AG04450 (cell line): ENCODE results near the gene STPG4. TPM values are rescaled to one million over a fixed set of nuclear protein-coding genes. Genes with fewer than 3 reads are reported as not detected.

Experiments
- CTCF ChIA-PET: fragments of 300-600, 350-600 bp; formaldehyde crosslinking; extraction: SDS; loops from one replicate; lab custom pipeline; 2022; ENCODE audit warnings: antibody characterized with exemption, inconsistent platforms; lab: Charles Lee
- POLR2A ChIA-PET: fragments of 350-600 bp; formaldehyde crosslinking; extraction: SDS; loops from one replicate; lab custom pipeline; 2021; ENCODE audit warnings: antibody characterized with exemption, inconsistent platforms; lab: Yijun Ruan, JAX
- DNase-seq: peaks from one replicate; pipeline ENCODE4 v3.0.0-alpha.2; 2011; ENCODE audit warnings: low read depth, low spot score
- H3K27ac ChIP-seq: one replicate; pipeline ENCODE4 v1.5.1; 2012; ENCODE audit warnings: low read depth, low read length, control low read depth
- H3K27me3 ChIP-seq: one replicate; pipeline ENCODE4 v1.6.0; 2012; ENCODE audit warnings: low read length; ENCODE audit not compliant: control insufficient read depth, insufficient read depth
- H3K4me3 ChIP-seq: 2 replicates; pipeline ENCODE4 v1.5.1; 2011; ENCODE audit warnings: mild to moderate bottlenecking, low read depth, low read length, control low read depth
- H3K9me3 ChIP-seq: 2 replicates; pipeline ENCODE4 v1.5.1; 2012; ENCODE audit warnings: low read length; ENCODE audit not compliant: control insufficient read depth, insufficient read depth
- polyA plus RNA-seq: library from polyadenylated mRNA; depleted of rRNA; stranded (reverse); fragments of >200 nt; gene quantifications from 2 replicates; pipeline ENCODE4 v1.2.3, GENCODE V29; 2011
- TF ChIP-seq, protein P1 (sequence below): IDR thresholded peaks from 2 replicates; pipeline ENCODE4 v1.5.1; 2011; ENCODE audit warnings: low read depth, low read length, control low read depth, inconsistent platforms

STPG4 gene
- polyA plus RNA-seq, 1 experiment: 0.14 TPM

- H3K27ac ChIP-seq: no peak overlapping the region
- POLR2A ChIA-PET: no interaction called here
- no peak for DNase-seq
Measured at GRCh38 chr2:47062681-47063537, 92.2 kb downstream of the STPG4 start.

DNA sequence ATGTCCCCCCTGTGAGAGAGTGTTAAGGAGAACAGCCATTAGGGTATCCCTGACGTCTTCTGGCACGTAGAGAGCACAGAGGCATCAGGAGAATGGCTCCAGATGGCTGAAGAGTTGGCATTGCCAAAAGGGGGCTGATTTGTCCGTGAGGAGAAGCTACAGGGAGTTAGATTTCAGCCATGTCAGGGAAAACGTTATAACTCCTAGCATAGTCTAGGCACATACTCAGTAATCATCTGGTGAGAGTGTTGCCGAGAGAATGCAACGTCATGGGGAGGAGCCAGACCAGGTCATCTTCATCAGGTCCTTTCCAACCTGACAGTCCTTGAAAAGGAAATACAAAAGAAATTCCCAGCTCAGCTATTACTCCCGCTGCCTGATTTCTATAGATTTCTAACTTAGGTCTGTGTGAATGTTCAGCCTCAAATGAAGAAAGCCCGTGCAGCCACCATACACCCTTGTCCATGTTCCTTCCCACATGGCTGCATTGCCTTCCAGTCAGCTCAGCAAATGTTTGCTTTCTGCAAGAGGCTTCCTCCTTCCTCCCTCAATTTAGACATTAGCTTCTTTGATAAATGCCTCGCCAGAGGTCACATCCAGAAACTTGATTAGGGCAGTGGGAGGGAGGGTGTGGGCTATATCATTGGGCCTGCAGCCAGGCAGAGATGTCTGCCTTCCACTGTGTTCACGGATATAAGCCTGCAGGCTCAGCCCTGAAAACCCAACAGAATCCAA is 93.0 kb downstream of the STPG4 start:
- Histone ChIP-seq H3K27ac (peak overlapping the region; percentile 23), H3K4me3 (no peak overlapping the region), H3K9me3 (no peaks in the 10 kb centered on the region), H3K27me3 (no peaks in the 10 kb centered on the region)
- ChIA-PET CTCF (interaction anchor here (0.8 to 1.3 kb wide), 2 partner anchors 30 to 261 kb away, joined by 3 read pairs; no protein-coding TSS in a partner anchor), POLR2A (no interaction called here)
- TF ChIP-seq, protein P1, sequence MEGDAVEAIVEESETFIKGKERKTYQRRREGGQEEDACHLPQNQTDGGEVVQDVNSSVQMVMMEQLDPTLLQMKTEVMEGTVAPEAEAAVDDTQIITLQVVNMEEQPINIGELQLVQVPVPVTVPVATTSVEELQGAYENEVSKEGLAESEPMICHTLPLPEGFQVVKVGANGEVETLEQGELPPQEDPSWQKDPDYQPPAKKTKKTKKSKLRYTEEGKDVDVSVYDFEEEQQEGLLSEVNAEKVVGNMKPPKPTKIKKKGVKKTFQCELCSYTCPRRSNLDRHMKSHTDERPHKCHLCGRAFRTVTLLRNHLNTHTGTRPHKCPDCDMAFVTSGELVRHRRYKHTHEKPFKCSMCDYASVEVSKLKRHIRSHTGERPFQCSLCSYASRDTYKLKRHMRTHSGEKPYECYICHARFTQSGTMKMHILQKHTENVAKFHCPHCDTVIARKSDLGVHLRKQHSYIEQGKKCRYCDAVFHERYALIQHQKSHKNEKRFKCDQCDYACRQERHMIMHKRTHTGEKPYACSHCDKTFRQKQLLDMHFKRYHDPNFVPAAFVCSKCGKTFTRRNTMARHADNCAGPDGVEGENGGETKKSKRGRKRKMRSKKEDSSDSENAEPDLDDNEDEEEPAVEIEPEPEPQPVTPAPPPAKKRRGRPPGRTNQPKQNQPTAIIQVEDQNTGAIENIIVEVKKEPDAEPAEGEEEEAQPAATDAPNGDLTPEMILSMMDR: no peak
- DNase-seq: no peak

More at GRCh38 chr2:47062681-47063537, 92.2 kb downstream of the STPG4 start:
- H3K4me3 ChIP-seq: no peak overlapping the region
- H3K27me3 ChIP-seq: no peaks in the 10 kb centered on the region
- CTCF ChIA-PET: interaction anchor here (1.3 kb wide), 1 partner anchor 31 kb away, joined by 3 read pairs; no protein-coding TSS in a partner anchor
- TF ChIP-seq, protein P1: no peak
- H3K9me3 ChIP-seq: no peaks in the 10 kb centered on the region

DNA sequence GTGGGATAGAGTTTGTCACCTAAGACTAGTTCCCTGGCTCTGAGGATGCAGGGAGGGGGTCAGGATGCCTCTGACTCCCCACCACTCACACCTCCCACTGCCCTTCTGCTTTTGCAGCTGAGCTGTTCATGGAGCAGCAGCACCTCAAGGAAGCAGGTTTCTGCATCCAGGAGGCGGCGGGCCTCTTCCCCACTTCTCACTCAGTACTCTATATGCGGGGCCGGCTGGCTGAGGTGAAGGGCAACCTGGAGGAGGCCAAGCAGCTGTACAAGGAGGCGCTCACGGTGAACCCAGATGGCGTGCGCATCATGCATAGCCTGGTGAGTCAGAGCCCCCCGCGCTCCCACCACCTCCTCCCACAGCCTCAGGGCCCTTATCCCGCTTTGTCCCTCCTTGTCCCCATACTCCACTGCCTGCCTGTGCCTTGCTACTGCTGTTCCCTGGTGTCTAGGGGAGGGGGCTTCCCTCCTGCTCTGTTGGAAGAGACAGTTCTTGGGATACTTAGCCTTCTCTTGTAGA is 94.4 kb downstream of the STPG4 start:
- CTCF ChIA-PET: no interaction called here
- TF ChIP-seq, protein P1: no peak
- no peaks in the 10 kb centered on the region for H3K27me3 ChIP-seq
- H3K9me3 ChIP-seq: no peaks in the 10 kb centered on the region; the same call in 1 of the 2 replicates
- DNase-seq: no peak
- POLR2A ChIA-PET: no interaction called here
- H3K27ac ChIP-seq: no peak overlapping the region
- H3K4me3 ChIP-seq: no peak overlapping the region

DNA sequence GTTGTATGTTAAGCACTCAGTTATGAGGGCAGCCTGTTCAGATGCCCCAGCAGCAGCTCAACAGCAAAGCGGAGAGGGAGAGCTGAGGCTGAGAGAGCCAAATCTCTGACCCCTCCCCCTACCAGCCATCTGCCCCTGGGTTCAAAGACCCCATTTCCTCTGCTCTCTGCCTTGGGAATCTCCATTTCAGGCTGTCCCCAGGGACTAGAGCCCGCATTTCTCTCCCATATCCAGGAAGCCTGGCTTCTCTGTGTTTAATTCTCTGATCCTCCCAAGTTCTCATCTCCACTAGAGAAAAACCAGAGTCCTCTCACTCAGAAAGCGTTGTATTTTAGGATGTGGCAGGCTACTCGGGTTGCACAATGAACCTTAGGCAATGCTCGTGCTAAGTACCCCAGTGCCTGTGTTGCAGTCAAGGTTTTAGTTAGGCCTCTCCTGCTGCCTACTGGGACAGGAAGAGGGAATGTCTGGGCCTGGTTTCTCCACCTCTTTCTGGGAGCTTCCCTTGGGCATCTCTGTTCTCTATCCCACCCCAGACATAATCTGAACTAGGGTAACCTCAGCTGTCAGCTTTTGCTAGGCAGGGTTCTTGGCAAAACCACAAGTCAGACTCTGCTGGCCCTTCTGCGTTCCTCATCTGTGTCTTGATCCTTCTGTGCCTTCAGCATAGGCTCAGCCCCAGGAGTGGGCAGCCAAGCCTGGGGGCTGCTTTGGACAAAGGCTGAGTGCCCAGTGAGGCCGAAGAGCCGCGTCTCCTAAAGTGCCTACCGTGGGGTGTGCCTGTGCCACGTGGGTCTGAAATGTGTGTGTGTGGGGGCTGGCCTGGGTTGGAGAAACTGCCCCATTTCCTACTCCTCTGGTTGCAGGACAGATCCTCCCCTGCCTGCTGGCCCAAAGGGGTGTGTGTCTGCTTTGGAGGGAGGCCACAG is 96.8 kb downstream of the STPG4 start:
- Histone ChIP-seq H3K9me3 (peaks cover 3% of the 10 kb centered on the region; the same call in 1 of the 2 replicates), H3K27ac (peak overlapping the region; percentile 80), H3K27me3 (no peaks in the 10 kb centered on the region), H3K4me3 (no peak overlapping the region)
- TF ChIP-seq, protein P1: no peak
- CTCF ChIA-PET: no interaction called here
- POLR2A ChIA-PET: interaction anchor here (1.0 to 2.9 kb wide), 3 partner anchors 15 to 115 kb away, joined by 3 to 20 read pairs (median 7); no protein-coding TSS in a partner anchor
- no peak for DNase-seq
